DMS114 treated with DMSO at 0.1 percent for 48 hours (cell line): ENCODE data around the gene MYORG.
"Not testable (repeated sequence)": the region's sequence is repeated elsewhere in the genome, so short reads cannot be mapped to it uniquely, and the experiment has no call there.

Experiments used
- DNase-seq: peaks from one replicate; lab custom pipeline; 2025; ENCODE audit not compliant: unreplicated experiment; lab: John Stamatoyannopoulos, UW

The MYORG gene

GRCh38 chr9:34370335-34370969, 6.2 kb downstream of the MYORG start:
- no peak for DNase-seq

GRCh38 chr9:34369636-34370035, 7.1 kb downstream of the MYORG start:
- no peak for DNase-seq

- not testable (repeated sequence) for DNase-seq
Measured at GRCh38 chr9:34368796-34369195, 7.9 kb downstream of the MYORG start.

GRCh38 chr9:34367751-34368410, 8.8 kb downstream of the MYORG start:
- not testable (repeated sequence) for DNase-seq

- no peak for DNase-seq
Measured at GRCh38 chr9:34366365-34366764, 10.3 kb downstream of the MYORG start.

- DNase-seq, result no peak
Measured at GRCh38 chr9:34365282-34365681, 11.4 kb downstream of the MYORG start.

- no peak for DNase-seq
Measured at GRCh38 chr9:34363619-34364351, 12.9 kb downstream of the MYORG start.

- no peak for DNase-seq
Measured at GRCh38 chr9:34362614-34363214, 14.0 kb downstream of the MYORG start.

- DNase-seq, result not testable (repeated sequence)
Measured at GRCh38 chr9:34352957-34353356, 23.7 kb downstream of the MYORG start.

GRCh38 chr9:34352122-34352652, 24.5 kb downstream of the MYORG start:
- DNase-seq, result not testable (repeated sequence)

- DNase-seq, result no peak
Measured at GRCh38 chr9:34349324-34349723, 27.4 kb downstream of the MYORG start.

GRCh38 chr9:34347800-34348158, 28.9 kb downstream of the MYORG start:
- no peak for DNase-seq

GRCh38 chr9:34346873-34347799, 29.6 kb downstream of the MYORG start:
- DNase-seq, result no peak

GRCh38 chr9:34343605-34344004, 33.1 kb downstream of the MYORG start:
- no peak for DNase-seq

GRCh38 chr9:34343090-34343489, 33.6 kb downstream of the MYORG start:
- no peak for DNase-seq

- DNase-seq, result no peak
Measured at GRCh38 chr9:34341659-34342295, 34.9 kb downstream of the MYORG start.

- DNase-seq, result no peak
Measured at GRCh38 chr9:34338665-34339385, 37.9 kb downstream of the MYORG start.

GRCh38 chr9:34338079-34338478, 38.6 kb downstream of the MYORG start:
- not testable (repeated sequence) for DNase-seq

GRCh38 chr9:34337403-34337802, 39.3 kb downstream of the MYORG start:
- DNase-seq, result no peak
